Gastroesophageal sphincter (tissue), 4 donors: ENCODE measurements around the gene RABL3. TPM values are rescaled to one million over a fixed set of nuclear protein-coding genes. Genes with fewer than 3 reads are reported as not detected.
"Not testable (repeated sequence)": the region's sequence is repeated elsewhere in the genome, so short reads cannot be mapped to it uniquely, and the experiment has no call there.

Experiments used
- ATAC-seq: fragments of 150-250 bp; one replicate; pipeline ENCODE4 v1.9.1; 2016; ENCODE audit warnings: mild to moderate bottlenecking, moderate library complexity
- H3K27ac ChIP-seq, 4 donors: fragments of 200-600 bp; sonication (generic) in 3 of 4; 1 replicate in 3 of 4; 2 replicates in 1 of 4; pipeline ENCODE4 v1.5.1; 2016 to 2019
- H3K27me3 ChIP-seq: fragments of 200-600 bp; sonication (generic); one replicate; pipeline ENCODE4 v1.5.1; 2019
- H3K36me3 ChIP-seq, 2 donors: fragments of 200-600 bp; sonication (generic); one replicate each; pipeline ENCODE4 v1.5.1; 2019; ENCODE audit warnings: control low read depth in 1 of 2
- H3K4me1 ChIP-seq, 3 donors: fragments of 200-600 bp; sonication (generic); 1 replicate in 2 of 3; 2 replicates in 1 of 3; pipeline ENCODE4 v1.5.1; 2016 to 2019; ENCODE audit warnings: control low read depth in 2 of 3
- H3K4me3 ChIP-seq, 2 donors: fragments of 200-600 bp; sonication (generic); one replicate each; pipeline ENCODE4 v1.5.1; 2019; ENCODE audit warnings: mild to moderate bottlenecking in 1 of 2, moderate library complexity in 1 of 2
- H3K9me3 ChIP-seq, 3 donors: fragments of 200-600 bp; sonication (generic); one replicate each; pipeline ENCODE4 v1.5.1; 2017 to 2019; ENCODE audit warnings: control low read depth in 2 of 3
- CTCF ChIP-seq, 4 experiments: fragments of 200-600 bp in 2 of 4; fragments of 450-650 bp in 2 of 4; sonication (generic) in 1 of 4; IDR thresholded peaks; one replicate each; pipeline ENCODE4 v1.5.1; 2017 to 2019; ENCODE audit warnings: antibody characterized with exemption in 4 of 4, mild to moderate bottlenecking in 2 of 4, moderate library complexity in 2 of 4
- EP300 ChIP-seq: sonication (generic); formaldehyde crosslinking; IDR thresholded peaks from one replicate; pipeline ENCODE4 v1.6.1; 2017; ENCODE audit warnings: antibody characterized with exemption, mild to moderate bottlenecking
- POLR2A ChIP-seq, 2 donors: fragments of 450-650 bp; IDR thresholded peaks; one replicate each; pipeline ENCODE4 v1.6.1; 2017; ENCODE audit warnings: antibody characterized with exemption in 2 of 2, mild to moderate bottlenecking in 2 of 2, moderate library complexity in 1 of 2
- POLR2AphosphoS5 ChIP-seq: sonication (generic); formaldehyde crosslinking; IDR thresholded peaks from one replicate; pipeline ENCODE4 v1.6.1; 2017; ENCODE audit warnings: antibody characterized with exemption
- WGBS, 2 donors: methylation state at CpG; one replicate each; pipeline ENCODE4 v1.1.5; 2018; ENCODE audit warnings: low coverage in 1 of 2; 5-methylcytosine and 5-hydroxymethylcytosine counted together
- small RNA-seq, 4 donors: library from RNA; depleted of rRNA; stranded (forward); fragments of <200 nt; gene quantifications; one replicate each; pipeline ENCODE3, GENCODE V24; 2016
- total RNA-seq, 4 donors: library from RNA; depleted of rRNA; stranded (reverse); fragments of >200 nt; gene quantifications; one replicate each; pipeline ENCODE4 v1.1.0, GENCODE V29; 2016

The RABL3 gene
- total RNA-seq, 4 donors from 2014 or later, result 16.3 to 29.2 (median 20.1) TPM

DNA sequence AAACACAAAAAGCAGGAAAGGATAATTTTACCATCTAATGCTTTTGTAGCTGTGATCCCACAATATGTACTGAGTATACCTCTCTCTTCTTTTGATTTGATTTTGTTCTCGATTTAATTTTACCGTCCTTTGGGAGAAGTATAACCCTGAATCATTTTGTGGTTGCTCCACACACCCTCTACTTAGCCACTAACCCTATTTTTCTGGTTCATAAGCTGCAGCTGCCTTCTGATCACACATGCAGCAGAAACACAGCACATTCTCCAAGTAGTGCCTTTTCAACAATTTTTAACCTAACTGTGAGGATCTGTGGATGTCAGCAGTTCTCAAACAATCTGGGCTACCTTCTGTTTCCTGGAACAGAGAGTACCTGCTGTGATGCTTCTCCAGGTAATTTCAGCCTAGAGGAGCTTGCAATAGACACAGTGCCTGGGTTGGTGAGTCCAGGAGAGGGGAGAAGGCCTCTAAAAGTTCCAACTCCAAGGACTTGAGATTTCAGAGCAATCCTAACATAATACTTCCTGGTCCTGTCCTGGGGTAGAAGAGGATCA lies 100.5 kb downstream of the RABL3 start:
- Histone ChIP-seq H3K36me3 (no peaks in the 10 kb centered on the region), H3K4me3 (no peak overlapping the region), H3K4me1 (peaks cover 0 to 5% (median 0%) of the 10 kb centered on the region in 3 donors), H3K27me3 (no peaks in the 10 kb centered on the region), H3K9me3 (no peaks in the 10 kb centered on the region), H3K27ac (no peak overlapping the region)
- 84% methylated on average over 2 of the region's 2 CpGs; no CpG with 5 or more reads in 1 of the 2 donors for WGBS, 2 donors
- TF ChIP-seq EP300 (no peak), POLR2AphosphoS5 (no peak), POLR2A (IDR thresholded peaks at IDR 0.05) (no peak), CTCF (IDR thresholded peaks at IDR 0.05) (no peak)
- ATAC-seq, result no peak

- ATAC-seq, result no peak
- no peak for TF ChIP-seq POLR2AphosphoS5
- no peak for TF ChIP-seq EP300
- no peak for TF ChIP-seq CTCF (IDR thresholded peaks at IDR 0.05)
- TF ChIP-seq POLR2A (IDR thresholded peaks at IDR 0.05), result no peak
- no peaks in the 10 kb centered on the region for H3K4me1 ChIP-seq
Measured at GRCh38 chr3:120640231-120640630, 102.1 kb downstream of the RABL3 start.

GRCh38 chr3:120638820-120639219 lies 103.5 kb downstream of the RABL3 start:
- H3K27ac ChIP-seq, H3K9me3 ChIP-seq, H3K4me1 ChIP-seq, H3K4me3 ChIP-seq, ATAC-seq, H3K36me3 ChIP-seq, H3K27me3 ChIP-seq: not testable (repeated sequence)
- WGBS, 2 donors, result 79 to 97% methylated on average over 3 to 4 of the region's 4 CpGs

More at GRCh38 chr3:120640231-120640630, 102.1 kb downstream of the RABL3 start:
- Histone ChIP-seq H3K9me3 (no peaks in the 10 kb centered on the region), H3K36me3 (no peaks in the 10 kb centered on the region), H3K27ac (no peak overlapping the region), H3K27me3 (no peaks in the 10 kb centered on the region), H3K4me3 (no peak overlapping the region)
- 82 to 100% methylated on average over 1 of the region's 1 CpG for whole genome bisulfite sequencing, 2 donors

GRCh38 chr3:120637851-120638559 lies 104.3 kb downstream of the RABL3 start:
- ATAC-seq, result no peak
- 70 to 88% methylated on average over 4 to 6 of the region's 6 CpGs for WGBS, 2 donors
- Histone ChIP-seq H3K36me3 (no peaks in the 10 kb centered on the region), H3K9me3 (no peaks in the 10 kb centered on the region), H3K27ac (no peak overlapping the region), H3K4me3 (no peak overlapping the region), H3K27me3 (no peaks in the 10 kb centered on the region), H3K4me1 (no peaks in the 10 kb centered on the region)
- TF ChIP-seq CTCF (IDR thresholded peaks at IDR 0.05) (no peak), POLR2A (IDR thresholded peaks at IDR 0.05) (no peak), EP300 (no peak), POLR2AphosphoS5 (no peak)

DNA sequence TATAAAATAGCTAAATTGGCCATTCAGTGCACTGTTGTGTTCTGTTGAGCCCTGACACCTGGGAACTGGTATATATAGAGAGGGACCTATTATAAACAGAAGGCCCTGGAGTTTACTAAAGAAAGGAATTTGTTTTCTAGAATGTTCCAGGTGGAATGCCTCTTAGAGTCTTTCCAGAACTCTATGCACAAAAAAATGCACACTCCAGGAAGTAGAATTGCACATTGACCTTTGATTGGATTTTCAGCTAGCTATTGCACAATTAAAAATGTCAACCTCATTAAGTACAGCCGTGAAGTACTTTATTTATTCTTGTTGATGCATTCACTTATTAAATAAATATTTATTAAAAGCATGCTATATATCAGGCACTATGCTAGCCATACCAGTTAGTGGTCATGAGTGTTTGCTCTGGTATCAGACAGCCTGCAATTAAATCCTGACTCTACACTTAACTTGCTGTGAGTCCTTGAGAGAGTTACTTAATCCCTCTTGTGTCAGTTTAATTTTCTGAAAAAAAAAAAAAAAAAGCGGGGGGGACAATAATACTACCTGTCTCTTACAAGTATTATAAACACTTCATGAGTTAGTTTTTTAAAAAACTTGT lies 105.4 kb downstream of the RABL3 start:
- Histone ChIP-seq H3K36me3 (no peaks in the 10 kb centered on the region), H3K9me3 (no peaks in the 10 kb centered on the region), H3K27me3 (no peaks in the 10 kb centered on the region), H3K4me3 (no peak overlapping the region), H3K4me1 (no peaks in the 10 kb centered on the region), H3K27ac (no peak overlapping the region)
- TF ChIP-seq EP300 (no peak), POLR2AphosphoS5 (no peak), CTCF (IDR thresholded peaks at IDR 0.05) (no peak), POLR2A (IDR thresholded peaks at IDR 0.05) (no peak)
- no peak for ATAC-seq
- WGBS, 2 donors, result 23 to 47% methylated on average over 2 of the region's 2 CpGs

Small RNA genes lying within 50 kb of the gene (small RNA-seq; reads per million reads assigned to genes)
- gene MTCO1P29, result 0 reads per million in 4 donors
- gene MTCO2P29, result 0 reads per million in 4 donors

Other genes with a start within 250 kb of the RABL3 start
- gene NDUFB4, start 146.2 kb downstream of the RABL3 start, total RNA-seq, result 100 to 1,000 TPM; 123 to 230 (median 151) TPM
- gene HGD, start 60.3 kb downstream of the RABL3 start, total RNA-seq, result not detected
- 10 to 100 TPM; 11.4 to 21.0 (median 15.3) TPM for gene GTF2E1, start 228 bp upstream of the RABL3 start, total RNA-seq
- gene STXBP5L, start 165.7 kb upstream of the RABL3 start, total RNA-seq, result 1 to 10 TPM in 1 of 4 donors, under 1 TPM in 3; 0.15 to 2.0 (median 0.63) TPM